Heart left ventricle (tissue), 13 donors: ENCODE measurements around the gene PMM2.

Experiments
- POLR2A ChIP-seq, 2 donors: fragments of 450-650 bp; IDR thresholded peaks; one replicate each; pipeline ENCODE4 v1.6.1; 2017; ENCODE audit warnings: antibody characterized with exemption in 2 of 2, mild to moderate bottlenecking in 2 of 2, moderate library complexity in 2 of 2
- TF ChIP-seq, protein P1 (sequence below), 12 donors: fragments of 200-600 bp; sonication (generic) in 4 of 12; IDR thresholded peaks; one replicate each; pipeline versions ENCODE4 v1.5.0 to v1.8.0; 2018 to 2022; ENCODE audit warnings: antibody characterized with exemption in 12 of 12, mild to moderate bottlenecking in 5 of 12
- donor health status: ischemic (EF 13 %, LVEDD 7.1; RV severe dilation, severe dysfunction).
- donor health status: DM: no; HTN: yes; CAD: no.
- donor health status: DM: no; HTN: no; CAD: no.
- donor health status: ischemic (EF 25% LVEDD 6.9; RV normal size, moderate dysfunction).
- donor health status: ischemic (EF 25% LVEDD 5.7; RV mildly dilated, moderate dysfunction).
- donor health status: ischemic (EF 35%, LVEDD 5.7; RV mildly dilated, moderate dysfunction).
- donor health status: nonischemic (EF 11% LVEDD 7.7; RV severe dilation, severe dysfunction).
- donor health status: DM: yes; HTN: yes; CAD: no.
- donor health status: PGD.
- donor health status: ischemic (EF 29% LVEDD 5.4; RV normal size, mild dysfunction).
- donor health status: nonischemic (EF 23%, LVEDD 6.1; RV moderate dilation, normal function).

DNA sequence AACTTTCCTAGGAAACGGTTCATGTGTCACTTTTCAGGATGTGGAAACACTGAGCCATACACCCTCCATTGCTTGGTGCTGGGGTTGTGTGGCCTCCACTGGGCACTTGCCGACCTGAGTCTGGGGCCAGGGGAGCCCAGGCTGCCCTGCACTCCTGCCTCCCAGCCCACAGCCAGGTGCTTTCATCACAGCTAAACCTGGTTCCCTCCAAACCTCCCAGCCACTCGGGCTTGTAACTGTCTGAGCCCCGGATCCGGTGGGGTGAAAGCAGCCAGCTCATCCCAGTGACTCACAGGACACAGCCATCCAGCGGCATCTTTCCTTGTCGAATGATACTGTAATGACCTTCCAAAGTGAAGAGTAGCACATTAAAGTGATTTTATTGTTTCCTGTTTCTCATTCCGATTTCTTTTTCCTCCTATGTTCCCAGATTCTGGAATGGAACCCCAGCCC, 51.3 kb downstream of the PMM2 start:
- TF ChIP-seq, protein P1, sequence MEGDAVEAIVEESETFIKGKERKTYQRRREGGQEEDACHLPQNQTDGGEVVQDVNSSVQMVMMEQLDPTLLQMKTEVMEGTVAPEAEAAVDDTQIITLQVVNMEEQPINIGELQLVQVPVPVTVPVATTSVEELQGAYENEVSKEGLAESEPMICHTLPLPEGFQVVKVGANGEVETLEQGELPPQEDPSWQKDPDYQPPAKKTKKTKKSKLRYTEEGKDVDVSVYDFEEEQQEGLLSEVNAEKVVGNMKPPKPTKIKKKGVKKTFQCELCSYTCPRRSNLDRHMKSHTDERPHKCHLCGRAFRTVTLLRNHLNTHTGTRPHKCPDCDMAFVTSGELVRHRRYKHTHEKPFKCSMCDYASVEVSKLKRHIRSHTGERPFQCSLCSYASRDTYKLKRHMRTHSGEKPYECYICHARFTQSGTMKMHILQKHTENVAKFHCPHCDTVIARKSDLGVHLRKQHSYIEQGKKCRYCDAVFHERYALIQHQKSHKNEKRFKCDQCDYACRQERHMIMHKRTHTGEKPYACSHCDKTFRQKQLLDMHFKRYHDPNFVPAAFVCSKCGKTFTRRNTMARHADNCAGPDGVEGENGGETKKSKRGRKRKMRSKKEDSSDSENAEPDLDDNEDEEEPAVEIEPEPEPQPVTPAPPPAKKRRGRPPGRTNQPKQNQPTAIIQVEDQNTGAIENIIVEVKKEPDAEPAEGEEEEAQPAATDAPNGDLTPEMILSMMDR (IDR thresholded peaks at IDR 0.05), result no peak
- no peak for TF ChIP-seq POLR2A (IDR thresholded peaks at IDR 0.05)
